OCI-LY3 (cell line): ENCODE measurements around the gene ZNF835.
A peak's percentile ranks its signal among the peaks of the same experiment; 100 is the strongest.

ENCODE experiments used
- H2AFZ ChIP-seq: fragments of 200-600, 300-600 bp; shearing (Covaris generic); 2 replicates; pipeline ENCODE4 v1.6.0; 2014; ENCODE audit warnings: antibody characterized with exemption, low read depth, low read length
- H3K27ac ChIP-seq: fragments of 200-600, 300-600 bp; sonication (generic); 2 replicates; pipeline ENCODE4 v1.5.1; 2014; ENCODE audit warnings: mild to moderate bottlenecking, low read length, moderate library complexity, mixed read lengths
- H3K27me3 ChIP-seq: fragments of 200-600, 300-600 bp; sonication (generic); 2 replicates; pipeline ENCODE4 v1.6.1; 2014; ENCODE audit warnings: low read depth, low read length, mixed read lengths
- H3K36me3 ChIP-seq: fragments of 200-600, 300-600 bp; sonication (generic); replicated peaks from 2 replicates; pipeline ENCODE3; 2014; ENCODE audit warnings: low read depth, low read length, mixed read lengths
- H3K4me1 ChIP-seq: fragments of 300-600, 200-600 bp; sonication (generic); 2 replicates; pipeline ENCODE4 v1.6.1; 2014; ENCODE audit warnings: low read length, mixed read lengths
- H3K4me2 ChIP-seq: fragments of 200-600, 300-600 bp; sonication (generic); 2 replicates; pipeline ENCODE4 v1.6.1; 2014; ENCODE audit warnings: low read length, mixed read lengths
- H3K4me3 ChIP-seq: fragments of 300-600, 200-600 bp; sonication (generic); 2 replicates; pipeline ENCODE4 v1.5.1; 2014; ENCODE audit warnings: antibody characterized with exemption, mild to moderate bottlenecking, low read length, moderate library complexity
- H3K79me2 ChIP-seq: fragments of 300-600, 200-600 bp; shearing (Covaris generic); 2 replicates; pipeline ENCODE4 v1.6.1; 2014; ENCODE audit warnings: mild to moderate bottlenecking, low read length, mixed read lengths
- H3K9ac ChIP-seq: fragments of 300-600, 200-600 bp; shearing (Covaris generic); 2 replicates; pipeline ENCODE4 v1.6.0; 2014; ENCODE audit warnings: mild to moderate bottlenecking, low read length, moderate library complexity
- H3K9me3 ChIP-seq: fragments of 200-600, 300-600 bp; shearing (Covaris generic); 2 replicates; pipeline ENCODE4 v1.6.1; 2014; ENCODE audit warnings: low read length, mixed read lengths; ENCODE audit not compliant: insufficient read depth
- H4K20me1 ChIP-seq: fragments of 200-600, 300-600 bp; sonication (generic); 2 replicates; pipeline ENCODE4 v1.6.1; 2016; ENCODE audit warnings: low read length, mixed read lengths; ENCODE audit not compliant: insufficient read depth
- EZH2phosphoT487 ChIP-seq: fragments of 200-600 bp; shearing (Covaris generic); IDR thresholded peaks from 2 replicates; pipeline ENCODE4 v1.6.1; 2018; ENCODE audit warnings: antibody characterized with exemption, mixed run types, low read depth
- TF ChIP-seq, protein P1 (sequence below): fragments of 200-600, 300-600 bp; sonication (generic); IDR thresholded peaks from 2 replicates; pipeline ENCODE4 v1.5.1; 2014; ENCODE audit warnings: antibody characterized with exemption, low read length, low read depth

Gene ZNF835

DNA sequence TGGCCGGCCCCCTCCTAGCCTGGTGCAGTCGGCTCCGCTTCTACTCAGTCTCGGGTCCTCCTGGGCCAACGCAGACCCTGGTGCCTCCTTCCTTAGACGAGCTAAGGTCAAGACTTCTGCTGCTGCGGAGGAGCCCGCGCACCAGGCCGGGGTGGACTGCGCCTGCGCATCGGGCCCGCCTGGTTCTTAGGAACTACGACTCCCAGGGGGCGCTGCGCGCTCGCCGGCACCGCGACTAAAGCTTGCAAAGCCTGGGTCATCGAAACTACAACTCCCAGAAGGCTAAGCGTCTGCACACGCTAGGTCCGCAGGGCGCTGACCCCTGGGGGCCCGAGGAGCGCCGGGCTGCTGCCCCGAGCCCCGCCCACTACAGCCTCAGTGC, at the start of gene ZNF835:
ZNF835 (minus strand) TSS at position 145 of the 382 bp plus-strand sequence. CDS start 6,559 bp downstream, outside the sequence.
- H3K9ac ChIP-seq, result peak within 1 kb of the TSS; percentile 41
- no peaks in the 10 kb centered on the region for H3K27me3 ChIP-seq
- H3K4me3 ChIP-seq, result peak within 1 kb of the TSS; percentile 78
- peaks cover 12% of the 10 kb centered on the region for H3K79me2 ChIP-seq
- peak within 1 kb of the TSS; percentile 67; the same call in 1 of the 2 replicates for H2AFZ ChIP-seq
- H3K4me2 ChIP-seq, result peak within 1 kb of the TSS; percentile 61
- H3K27ac ChIP-seq, result no peak within 1 kb of the TSS
- peaks cover 3% of the 10 kb centered on the region for H3K36me3 ChIP-seq
- TF ChIP-seq, protein P1, sequence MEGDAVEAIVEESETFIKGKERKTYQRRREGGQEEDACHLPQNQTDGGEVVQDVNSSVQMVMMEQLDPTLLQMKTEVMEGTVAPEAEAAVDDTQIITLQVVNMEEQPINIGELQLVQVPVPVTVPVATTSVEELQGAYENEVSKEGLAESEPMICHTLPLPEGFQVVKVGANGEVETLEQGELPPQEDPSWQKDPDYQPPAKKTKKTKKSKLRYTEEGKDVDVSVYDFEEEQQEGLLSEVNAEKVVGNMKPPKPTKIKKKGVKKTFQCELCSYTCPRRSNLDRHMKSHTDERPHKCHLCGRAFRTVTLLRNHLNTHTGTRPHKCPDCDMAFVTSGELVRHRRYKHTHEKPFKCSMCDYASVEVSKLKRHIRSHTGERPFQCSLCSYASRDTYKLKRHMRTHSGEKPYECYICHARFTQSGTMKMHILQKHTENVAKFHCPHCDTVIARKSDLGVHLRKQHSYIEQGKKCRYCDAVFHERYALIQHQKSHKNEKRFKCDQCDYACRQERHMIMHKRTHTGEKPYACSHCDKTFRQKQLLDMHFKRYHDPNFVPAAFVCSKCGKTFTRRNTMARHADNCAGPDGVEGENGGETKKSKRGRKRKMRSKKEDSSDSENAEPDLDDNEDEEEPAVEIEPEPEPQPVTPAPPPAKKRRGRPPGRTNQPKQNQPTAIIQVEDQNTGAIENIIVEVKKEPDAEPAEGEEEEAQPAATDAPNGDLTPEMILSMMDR, result no peak
- TF ChIP-seq EZH2phosphoT487, result no peak
- no peaks in the 10 kb centered on the region for H4K20me1 ChIP-seq
- H3K4me1 ChIP-seq, result no peaks in the 10 kb centered on the region
- peaks cover 4% of the 10 kb centered on the region; the same call in 1 of the 2 replicates for H3K9me3 ChIP-seq

DNA sequence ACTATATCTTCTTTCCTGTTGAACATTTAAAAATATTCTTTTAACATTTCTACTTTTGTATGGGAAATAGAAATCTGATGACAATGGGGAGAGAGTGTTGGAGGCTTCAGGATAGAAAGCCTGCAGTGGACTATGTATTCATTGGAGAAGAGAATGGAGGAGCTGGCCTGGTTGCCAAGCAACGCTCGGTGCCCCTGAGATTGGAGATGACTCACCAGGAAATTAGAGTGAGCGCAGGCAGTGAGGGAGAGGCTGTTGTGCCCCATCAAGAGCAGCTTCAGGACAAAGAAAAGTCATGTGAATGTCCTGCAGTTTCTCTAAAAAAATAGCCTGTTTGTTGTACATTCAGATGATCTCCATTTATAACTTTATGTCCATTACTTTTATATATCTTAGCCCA, 48.7 kb upstream of the ZNF835 start:
- H3K79me2 ChIP-seq, result no peaks in the 10 kb centered on the region
- no peak overlapping the region for H3K27ac ChIP-seq
- H2AFZ ChIP-seq, result no peak overlapping the region
- no peaks in the 10 kb centered on the region for H3K27me3 ChIP-seq
- no peaks in the 10 kb centered on the region for H3K4me1 ChIP-seq
- no peaks in the 10 kb centered on the region for H3K36me3 ChIP-seq
- no peaks in the 10 kb centered on the region for H3K9me3 ChIP-seq
- H3K9ac ChIP-seq, result no peak overlapping the region
- H4K20me1 ChIP-seq, result no peaks in the 10 kb centered on the region
- no peak overlapping the region for H3K4me2 ChIP-seq
- no peak for TF ChIP-seq EZH2phosphoT487
- TF ChIP-seq, protein P1, result no peak
- no peak overlapping the region for H3K4me3 ChIP-seq

DNA sequence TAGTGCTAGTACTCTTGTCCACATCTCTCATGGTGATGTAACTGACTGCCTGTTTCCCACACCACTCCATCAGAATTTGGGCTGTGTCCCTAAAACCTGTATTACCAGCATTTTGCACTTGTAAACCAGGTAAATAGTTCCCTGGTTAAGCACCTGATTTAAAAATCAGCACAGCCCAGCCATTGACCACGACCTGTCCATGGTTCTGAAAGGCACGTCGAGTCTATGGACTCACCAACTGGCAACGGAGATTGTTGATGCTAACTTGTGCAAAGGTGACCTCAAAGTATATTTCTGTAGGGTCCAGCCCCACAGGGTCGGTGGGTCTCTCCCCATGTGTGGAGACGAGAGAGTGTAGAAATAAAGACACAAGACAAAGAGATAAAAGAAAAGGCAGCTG, 46.7 kb upstream of the ZNF835 start:
- no peaks in the 10 kb centered on the region for H3K79me2 ChIP-seq
- H3K36me3 ChIP-seq, result no peaks in the 10 kb centered on the region
- no peaks in the 10 kb centered on the region for H3K4me1 ChIP-seq
- no peak overlapping the region for H3K9ac ChIP-seq
- H3K27ac ChIP-seq, result no peak overlapping the region
- no peaks in the 10 kb centered on the region for H3K27me3 ChIP-seq
- TF ChIP-seq, protein P1, result no peak
- TF ChIP-seq EZH2phosphoT487, result no peak
- no peaks in the 10 kb centered on the region for H3K9me3 ChIP-seq
- no peaks in the 10 kb centered on the region for H4K20me1 ChIP-seq
- no peak overlapping the region for H2AFZ ChIP-seq
- no peak overlapping the region for H3K4me2 ChIP-seq
- H3K4me3 ChIP-seq, result no peak overlapping the region

DNA sequence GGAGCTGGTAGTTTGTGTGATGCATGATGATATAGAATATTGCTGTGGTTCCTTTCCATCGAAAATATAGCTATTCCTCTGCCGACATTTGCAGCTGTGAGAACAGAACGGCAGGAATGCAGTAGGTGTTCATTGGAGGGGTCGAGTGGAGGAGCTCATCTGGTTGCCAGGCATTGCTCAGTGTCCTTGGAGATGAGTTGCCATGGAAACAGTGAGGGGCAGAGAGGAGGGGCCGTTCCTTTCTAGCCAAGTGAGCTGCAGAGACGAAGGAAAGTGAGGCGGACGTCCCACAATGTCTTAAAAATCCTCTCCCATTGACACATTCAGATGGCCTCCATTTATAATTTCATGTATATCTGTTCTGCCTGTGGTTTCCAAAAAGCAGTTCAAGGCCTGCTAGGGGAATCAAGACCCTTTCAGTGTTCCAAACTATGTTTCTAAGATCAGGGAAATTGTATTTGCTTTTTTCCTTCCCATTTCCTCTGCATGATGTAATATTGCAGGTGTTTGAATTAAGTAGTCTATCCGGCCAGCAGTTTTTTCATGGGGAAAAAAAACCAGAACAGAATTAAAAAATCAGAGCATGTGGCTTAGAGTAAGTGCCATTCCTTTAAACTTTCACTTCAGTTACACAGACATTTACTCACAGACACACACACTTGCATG, 41.2 kb upstream of the ZNF835 start:
- no peak for TF ChIP-seq EZH2phosphoT487
- Histone ChIP-seq H3K4me3 (no peak overlapping the region), H3K9ac (no peak overlapping the region), H3K27ac (no peak overlapping the region), H3K36me3 (no peaks in the 10 kb centered on the region), H3K4me2 (no peak overlapping the region), H3K4me1 (no peaks in the 10 kb centered on the region), H3K9me3 (0 out of 2 replicates have a peak, but pooled peaks cover 3% of the 10 kb centered on the region), H3K27me3 (no peaks in the 10 kb centered on the region), H2AFZ (no peak overlapping the region), H4K20me1 (no peaks in the 10 kb centered on the region), H3K79me2 (no peaks in the 10 kb centered on the region)
